ENCODE data around the gene PTOV1.

DNA sequence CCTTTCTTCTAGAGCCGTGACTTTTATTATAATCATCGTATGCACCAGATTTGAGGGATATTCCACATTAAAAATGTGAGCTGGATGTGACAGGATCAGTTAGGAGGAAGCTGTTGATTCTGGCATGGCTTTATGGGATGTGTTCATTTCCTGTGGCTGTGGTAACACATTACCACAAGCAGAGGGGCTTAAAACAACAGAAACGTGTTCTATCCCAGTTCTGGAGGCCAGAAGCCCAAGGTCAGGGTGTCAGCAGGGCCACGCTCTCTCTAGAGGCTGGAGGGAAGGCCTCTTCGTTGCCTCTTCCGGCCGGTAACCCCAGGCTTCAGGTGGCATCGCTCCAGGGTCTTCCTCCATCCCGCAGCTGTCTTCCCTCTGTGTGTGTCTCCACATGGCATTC, 18.4 kb upstream of the PTOV1 start:
- TF ChIP-seq, protein P1, sequence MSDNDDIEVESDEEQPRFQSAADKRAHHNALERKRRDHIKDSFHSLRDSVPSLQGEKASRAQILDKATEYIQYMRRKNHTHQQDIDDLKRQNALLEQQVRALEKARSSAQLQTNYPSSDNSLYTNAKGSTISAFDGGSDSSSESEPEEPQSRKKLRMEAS (IDR thresholded peaks at IDR 0.05) = no peak
- no peak for TF ChIP-seq YY1 (IDR thresholded peaks at IDR 0.05; ENCODE audit: low read depth)
- TF ChIP-seq ZBTB7A (IDR thresholded peaks at IDR 0.05; ENCODE audit: low read depth) = no peak
- TF ChIP-seq CEBPB (IDR thresholded peaks at IDR 0.05) = no peak
- no peak for TF ChIP-seq RAD21 (IDR thresholded peaks at IDR 0.05; ENCODE audit: low read depth)
- TF ChIP-seq CREB1 (IDR thresholded peaks at IDR 0.05; ENCODE audit: low read depth) = no peak
- TF ChIP-seq EP300 (IDR thresholded peaks at IDR 0.05; ENCODE audit: borderline replicate concordance) = no peak
- TF ChIP-seq TCF12 (IDR thresholded peaks at IDR 0.05; ENCODE audit: low read depth) = no peak
